GM19023 (cell line): ENCODE measurements around the gene CASK.
A peak's percentile ranks its signal among the peaks of the same experiment; 100 is the strongest.
"Not testable (repeated sequence)": the region's sequence is repeated elsewhere in the genome, so short reads cannot be mapped to it uniquely, and the experiment has no call there.

Source experiments
- ATAC-seq: cut with Tn5 transposase; IDR thresholded peaks from one replicate; pipeline ENCODE4 v1.9.1; 2021; ENCODE audit warnings: mild to moderate bottlenecking, moderate library complexity; ENCODE audit not compliant: unreplicated experiment

The CASK gene

GRCh38 chrX:41737065-41737464, 186.3 kb downstream of the CASK start:
- ATAC-seq, result no peak

DNA sequence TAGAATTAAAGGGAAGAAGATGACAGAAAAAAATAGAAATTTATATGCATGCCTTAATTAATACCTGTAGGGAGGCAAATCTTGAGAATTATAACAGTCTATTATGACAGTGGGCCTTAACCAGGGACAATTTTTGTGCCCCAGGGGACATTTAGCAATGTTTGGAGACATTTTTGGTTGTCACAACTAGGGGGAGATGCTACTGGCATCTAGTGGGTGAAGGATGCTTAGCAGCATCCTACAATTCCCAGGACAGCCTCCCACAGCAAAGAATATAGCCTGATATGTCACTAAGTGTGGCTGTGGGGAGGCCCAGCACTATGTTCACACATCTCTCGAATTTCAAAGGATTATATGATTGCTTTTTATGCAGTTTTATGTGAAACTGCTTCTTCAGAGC, 188.8 kb downstream of the CASK start:
- ATAC-seq, result no peak

DNA sequence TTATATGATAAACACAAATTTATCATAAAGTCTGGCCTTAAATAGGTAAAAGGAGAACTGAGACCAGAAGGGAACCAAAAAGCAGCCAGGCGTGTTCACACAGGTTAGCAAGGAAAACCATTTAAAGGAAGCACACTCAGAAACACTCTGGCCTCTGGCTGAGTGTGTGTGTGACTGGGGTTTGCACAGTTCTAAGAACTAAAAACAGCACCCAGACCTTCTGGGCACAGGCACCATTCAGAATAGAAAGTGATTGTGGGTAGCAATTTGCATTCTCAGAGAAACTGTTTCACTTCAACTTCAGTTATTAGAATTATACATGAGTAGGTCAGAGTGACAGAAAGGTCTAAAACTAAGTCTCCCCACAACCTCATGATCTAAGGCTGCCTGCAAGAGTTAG, 189.4 kb downstream of the CASK start:
- peak; percentile 97 for ATAC-seq

DNA sequence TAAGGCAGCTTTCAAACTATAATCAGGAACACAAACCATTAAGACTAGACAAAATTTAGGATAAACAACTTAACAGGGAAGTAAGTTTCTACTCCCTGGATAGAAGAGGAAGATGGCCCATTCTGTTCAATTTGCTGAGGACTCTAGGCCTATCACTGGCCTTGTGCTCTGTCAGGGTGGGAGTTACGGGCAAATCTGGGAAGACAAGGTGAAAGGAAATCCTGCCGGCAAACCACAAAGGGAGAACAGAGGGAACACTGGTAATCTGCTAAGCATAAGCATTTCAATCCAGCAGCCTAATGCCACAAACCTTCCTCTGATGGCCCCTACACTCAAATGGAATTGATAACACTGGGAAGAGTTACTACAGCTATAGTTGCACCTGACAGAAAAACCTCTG, 191.1 kb downstream of the CASK start:
- ATAC-seq, result no peak

GRCh38 chrX:41730081-41730480, 193.3 kb downstream of the CASK start:
- no peak for ATAC-seq

- no peak for ATAC-seq
These were observed 195.2 kb downstream of the CASK start for GRCh38 chrX:41728125-41728524.

DNA sequence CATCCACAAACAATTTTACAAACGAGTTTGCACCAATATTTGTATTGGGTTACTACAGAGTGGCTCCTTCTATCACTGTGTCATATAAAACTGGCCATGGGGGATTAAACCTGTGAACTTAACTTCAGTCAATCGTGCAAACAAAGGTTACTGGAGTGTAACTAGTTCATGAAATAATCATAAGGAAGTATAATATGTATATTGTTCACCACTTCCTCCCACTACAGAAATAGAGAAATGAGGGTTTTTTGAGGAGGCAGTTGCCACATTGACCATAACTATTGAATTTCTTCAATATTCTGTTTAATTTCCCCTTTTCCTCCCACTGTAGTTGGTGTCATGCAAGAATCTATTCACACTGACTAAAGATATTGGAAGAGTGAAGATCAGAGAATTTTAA, 199.5 kb downstream of the CASK start, which contains the start of gene GPR82:
GPR82 (plus strand) TSS at position 356 of the 400 bp plus-strand sequence. CDS start 2,846 bp downstream, outside the sequence.
- ATAC-seq, result no peak

GRCh38 chrX:41722816-41723618, 200.3 kb downstream of the CASK start:
- no peak for ATAC-seq

DNA sequence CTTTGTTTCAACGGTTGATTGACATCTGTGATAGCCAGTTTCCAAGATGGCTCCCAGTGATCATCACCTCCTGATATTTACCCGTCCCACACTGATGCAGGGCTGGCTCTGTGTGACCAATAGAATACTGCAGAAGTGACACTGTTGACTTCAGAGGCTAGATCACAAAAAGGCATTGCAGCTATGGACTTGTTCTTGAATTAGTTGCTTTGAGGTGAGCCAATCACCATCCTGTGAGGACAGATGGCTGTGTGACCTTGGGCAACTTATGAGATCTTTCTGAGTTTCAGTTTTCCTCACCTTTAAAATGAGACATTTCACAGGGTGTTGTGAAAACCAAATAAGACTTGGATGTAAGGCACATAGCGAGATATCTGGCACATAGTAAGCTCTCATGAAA, 201.1 kb downstream of the CASK start:
- no peak for ATAC-seq

GRCh38 chrX:41721590-41721989, 201.8 kb downstream of the CASK start:
- no peak for ATAC-seq

DNA sequence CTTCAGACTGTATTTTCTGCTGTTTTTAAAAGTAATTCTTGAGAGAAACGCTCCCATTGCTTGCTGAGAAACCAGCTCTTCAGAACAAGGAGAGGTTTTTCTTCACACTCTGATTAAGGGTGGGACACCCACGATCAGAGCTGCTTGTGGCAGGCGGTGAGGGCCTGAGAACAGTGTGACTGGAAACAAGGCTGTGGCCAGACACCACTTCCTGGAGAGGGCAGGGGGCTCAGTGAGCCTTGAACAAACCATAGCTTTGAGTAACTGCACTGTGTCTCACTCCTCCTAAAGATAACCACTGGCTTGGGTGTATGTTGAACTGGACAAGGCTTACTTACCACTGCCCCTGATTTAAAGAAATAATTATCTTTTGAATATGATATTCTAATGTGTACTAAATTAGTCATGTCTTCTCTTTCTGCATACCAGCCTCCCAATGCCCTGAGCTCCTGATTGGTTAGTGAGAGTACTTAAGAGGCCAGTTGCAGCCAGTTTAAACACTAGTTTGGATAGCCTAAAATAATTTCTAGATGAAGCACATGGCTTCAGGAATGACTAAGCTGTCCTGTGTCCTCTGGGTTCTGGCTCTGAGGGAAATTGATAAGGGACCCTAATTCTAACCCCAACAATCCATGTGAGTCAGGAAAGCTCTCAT, 203.1 kb downstream of the CASK start:
- ATAC-seq, result peak; percentile 90

DNA sequence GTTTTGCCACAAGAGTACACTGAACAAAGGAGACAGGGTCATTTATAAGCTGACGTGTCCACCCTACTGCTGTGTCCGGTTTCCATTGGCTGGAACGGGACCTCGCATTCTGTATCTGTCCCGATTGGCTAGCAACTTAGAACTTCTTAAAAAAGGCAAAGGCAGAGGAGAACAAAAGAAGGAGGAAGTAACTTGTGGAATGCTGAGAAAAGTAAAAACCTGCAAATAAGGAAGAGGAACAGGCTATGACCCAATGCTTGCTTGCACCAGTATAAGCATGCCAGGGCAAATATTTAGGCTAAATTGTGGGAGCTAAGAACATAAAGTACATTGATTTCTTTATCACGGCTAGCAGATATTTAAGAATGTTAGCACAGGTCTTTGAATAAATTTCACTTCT, 203.7 kb downstream of the CASK start:
- ATAC-seq, result not testable (repeated sequence)

DNA sequence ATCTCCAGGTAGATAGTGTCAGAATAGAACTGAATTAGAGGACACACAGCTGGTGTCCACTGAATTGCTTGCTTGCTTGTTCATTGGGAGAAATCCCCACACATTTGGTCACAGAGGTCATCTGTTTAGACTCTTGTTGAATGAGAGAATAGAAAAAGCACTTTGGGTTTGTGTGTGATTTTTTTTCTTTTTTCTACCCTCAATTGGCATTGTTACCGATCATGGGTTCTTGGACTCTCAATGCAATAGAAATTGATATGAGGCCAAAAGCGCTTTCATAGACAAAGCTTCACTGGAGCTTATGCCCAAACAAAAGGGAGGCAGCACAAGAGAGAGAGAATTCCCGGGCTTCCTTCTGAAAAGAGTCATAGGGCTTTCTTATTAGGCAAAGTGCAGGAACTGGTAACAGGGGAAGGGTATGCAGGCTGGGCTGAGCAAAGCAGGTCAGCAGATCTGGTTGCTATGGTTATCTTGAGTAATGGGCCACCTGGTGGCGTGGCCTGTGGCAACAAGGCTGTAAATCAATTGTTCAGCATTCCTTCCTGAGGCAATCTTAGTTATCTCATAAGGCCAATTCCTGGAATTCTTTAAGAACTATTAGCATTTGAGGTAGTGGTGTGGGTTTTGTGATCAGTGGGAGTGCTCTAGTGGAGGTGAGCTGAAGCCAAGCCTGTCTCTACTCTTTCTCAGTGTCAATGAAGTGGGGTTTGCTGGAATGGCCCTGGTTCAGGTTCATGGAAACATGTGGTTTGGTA, 204.7 kb downstream of the CASK start:
- no peak for ATAC-seq

DNA sequence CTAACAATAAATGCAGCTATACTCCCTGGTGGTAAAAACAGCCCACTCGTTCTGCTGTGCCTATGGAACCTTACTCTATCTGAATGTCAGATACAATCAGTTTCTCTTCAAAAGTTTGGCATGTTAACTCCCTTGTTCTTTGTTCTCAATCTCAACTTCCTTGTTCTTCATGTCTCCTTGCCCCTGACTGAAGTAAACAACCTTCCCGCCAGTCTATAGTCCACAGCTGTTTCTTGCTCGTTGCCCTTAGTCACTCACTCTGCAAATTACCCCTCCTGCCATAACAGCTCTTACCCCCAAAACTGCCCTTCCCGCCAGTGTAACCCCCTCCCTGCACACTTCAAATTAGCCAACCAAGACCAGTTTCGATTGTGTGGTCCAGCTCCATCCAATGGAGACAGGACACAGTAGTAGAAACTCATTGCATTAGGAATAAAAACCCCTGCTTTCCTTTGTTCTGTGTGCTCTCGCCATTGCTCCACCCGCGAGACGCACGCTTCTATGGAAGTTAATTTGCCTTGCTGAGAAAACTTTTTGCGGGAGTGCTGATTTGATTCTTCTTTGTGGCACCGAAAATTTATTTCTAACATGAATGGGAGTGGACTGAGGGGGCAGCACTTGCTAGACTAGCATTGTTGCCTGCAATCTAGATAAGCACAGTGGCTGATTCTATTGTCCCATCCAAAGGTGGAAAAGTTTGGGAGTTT, 206.4 kb downstream of the CASK start:
- ATAC-seq, result no peak

DNA sequence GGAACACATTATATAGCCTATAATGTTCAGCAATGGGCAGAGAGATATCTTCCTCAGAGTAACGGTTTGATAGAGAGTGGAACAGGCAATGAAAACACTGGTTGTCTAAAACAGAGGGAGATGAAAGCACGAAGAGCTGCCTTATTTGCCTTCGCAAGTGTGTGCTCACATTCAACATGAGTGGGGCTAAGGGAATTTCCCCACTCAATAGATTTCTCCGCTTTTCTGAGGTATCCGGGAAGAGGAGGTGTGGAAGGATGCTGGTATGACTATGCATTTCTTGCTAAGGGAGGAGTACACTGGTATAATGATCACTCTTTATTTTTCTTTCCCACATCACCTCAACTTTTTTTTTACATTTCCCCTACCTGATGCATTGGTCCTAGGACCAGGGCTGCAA, 207.1 kb downstream of the CASK start:
- ATAC-seq, result no peak

DNA sequence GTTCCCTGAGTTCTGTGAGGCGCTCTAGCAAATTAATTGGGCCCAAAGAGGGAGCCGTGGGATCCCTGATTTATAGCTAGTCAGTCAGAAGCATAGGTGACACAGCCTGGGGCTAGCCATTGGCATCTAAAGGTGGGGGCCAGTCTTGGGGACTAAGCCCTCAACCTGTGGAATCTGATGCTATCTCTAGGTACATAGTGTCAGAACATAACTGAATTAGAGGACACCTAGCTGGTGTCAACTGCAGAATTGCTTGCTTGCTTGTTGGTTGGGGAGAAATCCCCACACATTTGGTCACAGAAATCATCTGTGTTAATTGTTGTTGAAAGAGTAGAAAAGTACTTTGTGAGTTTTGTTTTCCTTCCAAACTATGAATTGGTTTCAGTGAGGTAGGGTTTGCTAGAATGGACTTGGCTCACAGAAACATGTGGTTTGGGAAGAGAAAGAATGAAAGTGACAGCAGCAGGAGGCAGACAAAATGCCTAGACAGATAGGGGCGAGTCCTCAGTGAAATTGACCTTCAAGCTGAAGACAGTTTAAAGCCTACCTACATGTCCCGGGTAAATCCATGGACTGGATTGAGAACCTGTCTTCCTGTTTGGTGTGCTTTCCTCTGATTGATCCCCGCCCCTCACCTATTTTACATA, 212.2 kb downstream of the CASK start:
- ATAC-seq, result no peak

DNA sequence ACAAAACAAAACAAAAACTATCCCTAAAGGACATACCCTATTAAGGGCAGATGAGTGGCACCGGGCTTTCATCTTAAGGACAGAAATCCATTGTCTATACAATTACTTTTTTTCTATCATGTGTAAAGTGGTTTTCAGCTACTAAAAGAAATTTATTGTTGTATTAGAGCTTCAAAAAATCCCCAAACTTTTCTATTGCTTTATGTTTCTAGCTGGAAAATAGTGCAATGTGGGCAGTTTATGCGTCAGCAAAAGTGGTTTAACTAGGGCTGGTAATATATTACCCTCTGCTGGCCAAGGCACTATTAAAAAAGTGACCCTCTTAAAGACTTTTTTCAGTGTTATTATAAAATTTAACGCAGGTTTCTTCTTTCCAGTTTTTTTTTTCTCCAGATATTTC, 214.9 kb downstream of the CASK start:
- ATAC-seq, result no peak

DNA sequence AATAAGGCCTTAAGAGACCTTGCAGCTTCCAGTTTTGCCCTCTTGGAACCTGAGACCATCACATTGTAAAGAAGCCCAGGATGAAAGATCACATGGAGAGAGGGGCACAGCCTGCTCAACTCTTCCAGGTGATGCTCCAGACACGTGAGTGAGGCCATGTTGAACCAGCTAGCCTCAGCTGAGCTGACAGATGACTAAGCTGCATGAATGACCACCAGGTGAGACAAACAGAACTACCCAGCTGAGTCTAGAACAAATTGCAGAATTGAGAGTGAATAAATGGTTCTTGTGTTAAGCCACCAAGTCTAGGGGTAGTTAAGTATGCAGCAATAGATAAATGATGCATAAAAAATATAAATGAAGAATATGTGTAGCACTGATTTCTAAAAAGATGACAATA, 216.1 kb downstream of the CASK start:
- ATAC-seq, result no peak

DNA sequence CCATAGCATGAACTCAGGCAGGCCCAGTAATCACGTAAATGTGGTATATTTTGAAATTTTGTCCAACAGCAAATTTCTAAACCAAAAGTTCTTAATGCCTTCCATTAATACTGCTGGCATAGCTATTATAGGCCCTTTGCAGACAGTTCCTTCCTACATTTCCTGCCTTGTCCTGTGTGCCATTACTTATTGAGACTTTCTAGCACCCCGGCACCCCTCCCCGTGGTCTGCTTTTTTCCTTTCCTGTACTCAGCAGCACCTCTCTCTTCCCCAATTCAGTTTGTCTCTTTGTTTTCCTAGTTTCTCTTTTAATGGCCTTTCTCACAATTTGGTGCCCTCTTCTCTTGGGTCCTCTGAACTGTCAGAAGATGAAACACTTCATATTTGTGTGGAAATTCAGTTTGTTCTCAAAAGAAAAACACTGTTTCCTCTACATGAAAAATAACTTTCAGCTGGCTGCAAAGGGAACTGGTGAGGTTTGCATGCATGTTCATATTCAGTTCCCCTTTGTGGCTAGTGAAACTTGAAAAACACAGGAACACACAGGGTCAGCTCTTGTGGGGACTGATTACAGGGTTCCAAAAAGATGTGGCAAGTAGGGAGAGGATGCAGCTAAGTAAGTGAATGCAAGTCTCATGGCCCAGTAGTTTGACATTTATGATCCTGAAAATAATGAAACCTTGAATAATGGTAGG, 217.5 kb downstream of the CASK start:
- peak; percentile 82 for ATAC-seq

- ATAC-seq, result no peak
These were observed 218.3 kb downstream of the CASK start for GRCh38 chrX:41705042-41705441.
